ENCODE measurements around the gene RAB17.

The RAB17 gene

DNA sequence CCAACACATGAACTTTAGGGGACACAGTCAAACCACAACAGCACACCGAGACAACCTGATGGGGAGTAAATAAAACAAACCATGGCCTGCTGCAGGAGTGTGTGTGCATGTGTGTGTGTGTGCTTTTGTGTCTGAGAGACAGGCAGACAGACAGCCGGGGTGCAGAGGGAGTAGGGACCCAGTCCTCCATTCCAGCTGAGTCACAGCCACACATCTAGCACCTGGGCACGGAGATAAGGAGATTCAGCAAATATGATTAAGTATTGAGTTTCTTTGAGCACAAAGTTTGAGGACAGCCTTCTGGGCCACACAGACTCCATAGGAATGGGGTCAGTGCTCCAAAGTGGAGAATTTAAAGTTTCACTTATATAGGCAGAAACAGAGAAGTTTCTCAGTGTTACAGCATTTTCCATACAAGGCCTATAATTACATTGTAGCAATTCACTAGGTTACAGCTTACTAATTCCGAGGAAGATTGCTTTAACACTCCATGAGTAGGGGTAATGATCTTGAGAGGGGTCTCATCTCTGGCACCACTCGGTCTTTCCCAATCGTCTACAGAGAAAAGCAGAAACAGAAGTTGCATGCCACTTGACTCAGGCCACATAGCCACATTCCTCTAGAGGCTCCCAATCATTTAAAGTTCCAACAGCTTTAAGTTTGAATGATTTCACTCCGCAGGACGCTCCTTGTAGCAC lies 55.0 kb downstream of the RAB17 start:
- no peak for DNase-seq

DNA sequence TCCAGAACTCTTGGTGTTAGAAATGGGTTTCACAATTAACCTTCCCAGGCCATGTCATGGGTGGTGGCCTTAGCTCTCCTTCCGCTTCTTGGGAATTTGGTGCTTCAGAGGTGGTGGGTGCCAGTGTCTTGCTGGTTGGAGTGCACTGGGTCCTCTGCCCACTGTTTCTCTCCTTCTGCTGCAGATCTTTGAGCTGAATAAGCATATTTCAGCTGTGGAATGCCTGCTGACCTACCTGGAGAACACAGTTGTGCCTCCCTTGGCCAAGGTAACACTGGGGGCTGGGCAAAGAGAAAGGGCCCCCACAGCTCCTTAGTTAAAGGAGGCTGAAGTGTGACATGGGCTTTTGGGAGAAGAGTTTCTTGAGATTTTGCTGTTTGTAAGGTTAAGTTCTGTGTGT lies 56.2 kb downstream of the RAB17 start:
- DNase-seq, result no peak

DNA sequence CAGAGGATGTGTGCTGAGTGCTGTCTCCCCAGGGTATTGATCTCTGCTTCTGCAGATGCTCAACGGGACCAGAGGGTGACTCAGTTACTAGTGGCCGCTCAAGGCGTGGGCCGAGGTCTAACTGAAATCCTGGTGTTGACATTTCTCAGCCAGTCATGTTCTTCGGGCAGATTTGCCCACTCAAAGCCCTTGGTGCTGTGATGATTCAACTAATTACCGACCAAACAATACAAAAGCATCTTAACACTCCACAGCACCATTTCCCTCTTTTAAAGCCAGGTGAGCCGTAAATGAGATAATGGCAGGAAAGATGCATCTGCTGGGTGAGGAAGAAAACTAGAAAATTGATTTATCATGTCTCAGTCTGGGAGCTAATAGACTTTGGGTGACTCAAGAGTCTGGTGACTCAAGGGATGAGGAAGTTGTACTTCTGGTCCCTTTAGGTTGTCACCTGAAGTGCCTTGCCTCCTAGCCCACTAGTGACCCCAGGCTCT lies 56.8 kb downstream of the RAB17 start:
- DNase-seq, result no peak

DNA sequence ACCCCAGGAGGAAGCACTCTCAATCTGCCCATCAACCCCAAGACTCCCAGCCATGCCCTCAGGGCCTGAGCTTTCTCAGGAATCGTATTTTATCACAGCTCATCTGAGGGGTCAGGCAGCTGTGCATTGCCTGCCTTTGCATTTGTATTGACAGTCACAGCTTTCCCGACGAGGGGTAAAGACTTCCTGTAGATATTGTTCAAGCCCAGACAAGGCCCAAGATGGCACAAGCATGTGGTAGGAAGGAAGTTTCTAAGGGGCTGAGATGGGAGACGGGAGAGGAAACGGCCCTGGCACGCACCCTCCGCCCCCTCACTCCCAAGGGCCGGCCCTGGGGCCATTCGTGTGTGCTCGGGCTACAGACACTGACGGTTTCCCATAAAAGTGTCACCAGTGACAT lies 58.4 kb downstream of the RAB17 start:
- DNase-seq, result no peak

DNA sequence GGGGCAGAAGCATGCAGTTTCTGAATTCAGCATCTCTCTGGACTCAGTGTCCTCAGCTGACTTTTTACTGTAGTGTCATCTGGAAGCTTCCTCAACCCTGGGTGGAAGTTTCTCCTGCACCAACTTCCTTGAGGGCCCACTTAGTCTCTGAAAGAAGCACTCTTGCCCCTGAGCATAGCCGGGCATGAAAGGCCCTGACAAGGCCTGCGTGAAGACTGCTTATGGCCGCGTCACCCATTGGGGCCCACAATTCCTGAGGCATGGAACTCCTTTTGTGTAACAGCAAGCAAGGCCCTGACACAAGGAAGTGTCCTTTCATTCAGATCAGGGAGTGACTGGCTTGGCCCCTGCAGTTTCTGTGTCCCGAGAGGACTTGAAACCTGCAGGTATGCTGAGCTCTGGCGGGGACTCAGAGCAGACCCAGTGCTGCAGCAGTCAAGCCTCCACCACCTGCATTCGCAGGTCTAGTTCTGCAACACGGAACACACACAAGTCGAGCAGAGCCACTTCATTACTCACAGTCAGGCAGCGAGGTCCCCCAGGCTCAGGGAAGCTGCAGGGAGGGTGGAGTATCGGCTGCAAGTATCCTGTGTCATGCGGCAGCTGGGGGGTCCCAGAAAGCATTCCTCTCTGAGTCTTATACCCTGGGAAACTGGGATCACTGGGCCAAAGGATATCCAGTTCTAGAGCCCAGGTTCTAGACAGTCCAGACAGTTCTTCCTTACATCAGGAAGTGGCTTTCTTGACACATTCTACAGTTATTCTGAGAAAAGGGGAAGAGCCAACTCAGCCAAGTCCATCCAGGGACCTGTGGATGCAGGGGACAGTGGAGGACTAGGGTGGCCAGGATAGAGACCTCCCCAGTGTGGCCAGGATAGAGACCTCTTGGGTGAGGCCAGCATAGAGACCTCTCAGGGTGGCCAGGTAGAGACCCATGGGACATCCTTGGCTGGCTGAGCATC lies 59.8 kb downstream of the RAB17 start:
- no peak for DNase-seq

DNA sequence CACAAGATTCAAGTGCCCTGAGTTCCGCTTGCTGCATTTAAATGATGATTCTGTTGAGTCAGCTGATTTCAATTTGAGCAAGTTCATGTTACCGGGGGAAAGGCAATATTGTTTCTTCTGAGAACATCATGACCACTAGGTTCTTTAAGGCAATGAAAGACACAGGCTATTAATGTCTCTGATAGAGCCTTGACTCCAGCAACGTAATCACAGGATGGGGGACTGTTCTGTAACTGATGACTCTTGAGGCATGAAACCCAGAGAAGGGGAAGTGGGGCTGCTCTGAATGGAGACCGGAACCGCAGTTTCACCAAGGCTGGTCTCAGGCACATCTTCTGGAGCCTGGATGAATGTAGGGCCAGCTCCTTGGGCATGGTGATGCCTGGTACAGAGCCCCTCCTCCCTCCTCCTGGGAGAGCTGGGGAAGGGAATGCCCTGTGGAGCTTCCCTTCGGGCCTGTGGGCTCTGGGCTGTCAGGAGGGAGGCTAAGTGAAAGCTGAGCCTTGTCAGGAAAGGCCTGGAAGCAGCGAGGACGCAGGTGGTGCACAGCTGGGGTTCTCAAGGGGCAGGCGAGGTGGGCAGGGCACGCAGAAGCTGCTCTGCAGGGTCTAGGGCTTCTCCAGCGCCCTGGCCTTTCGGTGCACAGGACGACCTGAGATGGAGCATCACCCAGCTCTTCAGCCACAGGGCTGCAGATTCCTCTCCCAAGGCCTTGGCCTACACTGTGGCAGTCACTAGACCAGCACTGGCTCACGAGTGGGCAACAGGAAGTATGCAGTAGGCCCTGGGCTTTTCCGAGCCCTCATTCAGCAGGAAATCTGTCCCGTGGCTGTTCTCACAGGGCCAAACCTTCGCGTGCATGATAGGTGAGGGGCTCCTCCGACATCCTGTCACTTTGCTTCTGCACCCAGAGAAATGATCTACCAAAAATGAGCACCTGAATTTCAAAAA lies 60.8 kb downstream of the RAB17 start:
- no peak for DNase-seq

DNA sequence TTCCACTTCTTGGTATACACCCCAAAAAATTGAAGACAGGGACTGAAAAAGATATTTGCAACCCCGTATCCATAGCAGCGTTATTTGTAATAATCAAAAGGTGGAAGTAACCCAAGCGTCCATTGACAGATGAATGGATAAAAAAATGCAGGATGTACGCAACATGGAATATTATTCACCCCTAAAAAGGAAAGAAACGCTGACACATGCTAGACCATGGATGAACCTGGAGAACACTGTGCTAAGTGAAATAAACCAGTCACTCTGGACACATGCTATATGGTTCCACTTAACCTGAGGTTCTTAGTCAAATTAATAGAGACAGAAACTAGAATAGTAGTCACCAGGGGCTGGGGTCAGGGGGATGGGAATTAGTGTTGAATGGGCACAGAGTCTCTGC lies 62.8 kb downstream of the RAB17 start:
- DNase-seq, result no peak

DNA sequence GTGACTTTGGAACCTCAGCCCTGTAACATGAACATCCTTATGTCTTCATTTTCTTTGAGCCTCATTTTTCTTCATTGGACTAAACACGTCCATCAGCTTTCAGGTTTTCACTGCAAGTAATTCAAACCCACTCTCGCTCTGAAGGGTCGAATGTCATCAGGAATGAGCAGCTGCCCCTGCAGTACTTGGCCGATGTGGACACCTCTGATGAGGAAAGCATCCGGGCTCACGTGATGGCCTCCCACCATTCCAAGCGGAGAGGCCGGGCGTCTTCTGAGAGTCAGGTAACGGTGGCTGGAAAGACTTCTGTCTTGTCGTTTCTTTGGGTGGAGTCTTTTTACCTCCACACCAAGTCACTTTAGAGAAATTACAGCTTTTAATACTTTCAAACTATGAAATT lies 63.3 kb downstream of the RAB17 start:
- no peak for DNase-seq

DNA sequence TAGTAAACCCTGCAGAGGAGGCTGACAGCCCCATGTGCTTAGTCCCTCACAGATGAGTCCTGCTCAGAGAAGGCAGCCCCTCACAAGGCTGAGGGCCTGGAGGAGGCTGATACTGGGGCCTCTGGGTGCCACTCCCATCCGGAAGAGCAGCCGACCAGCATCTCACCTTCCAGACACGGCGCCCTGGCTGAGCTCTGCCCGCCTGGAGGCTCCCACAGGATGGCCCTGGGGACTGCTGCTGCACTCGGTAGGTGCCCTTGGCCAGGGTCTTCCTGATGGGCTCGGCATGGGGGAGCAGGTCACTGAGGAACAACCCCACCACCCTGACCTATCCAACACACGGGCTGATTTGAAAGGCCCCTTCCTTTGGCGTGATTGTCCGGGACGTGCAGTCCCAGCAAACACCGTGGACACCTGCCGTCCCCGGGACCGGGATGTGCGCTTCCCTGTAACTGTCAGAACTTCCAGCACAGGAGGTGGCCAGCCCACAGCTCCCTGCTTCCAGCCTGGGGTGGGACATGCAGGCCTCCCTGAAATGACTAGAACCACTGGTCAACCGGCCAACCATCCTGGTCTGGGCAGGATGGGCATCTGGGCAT lies 64.9 kb downstream of the RAB17 start:
- no peak for DNase-seq

DNA sequence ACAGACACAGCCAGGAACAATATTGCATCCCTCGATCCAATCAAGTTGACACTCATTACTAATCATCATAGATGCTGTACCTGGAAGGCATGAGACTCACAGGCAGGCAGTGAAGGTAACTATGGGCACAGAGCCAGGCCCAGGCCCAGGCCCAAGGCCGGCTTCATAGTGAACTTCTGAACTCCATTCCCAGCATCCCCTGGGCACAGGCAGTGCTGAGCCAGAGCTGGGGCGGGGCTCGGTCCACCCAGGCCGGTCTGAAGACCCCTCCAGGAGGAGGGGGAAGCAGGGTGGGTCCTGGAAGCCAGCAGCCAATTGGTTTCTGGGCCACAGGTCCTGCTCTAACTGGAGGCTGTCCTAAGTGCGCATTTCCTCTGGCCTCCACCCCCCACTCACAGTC lies 65.9 kb downstream of the RAB17 start:
- no peak for DNase-seq

All from CD4-positive, alpha-beta T cell treated with Interleukin-21 for 1 hour (primary cell).